GM12801 (cell line): Measurements from ENCODE around the gene LRRC73.

ENCODE experiments used
- CTCF ChIP-seq: IDR thresholded peaks from one replicate; pipeline ENCODE4 v1.5.1; 2011; ENCODE audit warnings: control low read depth; ENCODE audit not compliant: insufficient read length; ENCODE audit errors: extremely low read depth

Gene LRRC73

GRCh38 chr6:43497689-43498088 is 12.5 kb downstream of the LRRC73 start:
- TF ChIP-seq CTCF, result no peak

GRCh38 chr6:43497129-43497396 is 13.1 kb downstream of the LRRC73 start:
- no peak for TF ChIP-seq CTCF

GRCh38 chr6:43496370-43497128 is 13.6 kb downstream of the LRRC73 start:
- no peak for TF ChIP-seq CTCF

- no peak for TF ChIP-seq CTCF
Measured at GRCh38 chr6:43495409-43495941, 14.7 kb downstream of the LRRC73 start.

- TF ChIP-seq CTCF, result no peak
Measured at GRCh38 chr6:43494766-43495165, 15.4 kb downstream of the LRRC73 start.

- no peak for TF ChIP-seq CTCF
Measured at GRCh38 chr6:43494321-43494720, 15.8 kb downstream of the LRRC73 start.

GRCh38 chr6:43493833-43494232 is 16.3 kb downstream of the LRRC73 start:
- TF ChIP-seq CTCF, result no peak
